ENCODE measurements around the gene MAX. TPM values are rescaled to one million over a fixed set of nuclear protein-coding genes. Genes with fewer than 3 reads are reported as not detected.

The MAX gene
- total and polyA plus RNA-seq, 8 donors: 21.4 to 64.9 (median 50.7) TPM

- Histone ChIP-seq H3K27me3 (no peaks in the 10 kb centered on the region), H3K9me3 (no peaks in the 10 kb centered on the region), H3K4me3 (no peak overlapping the region), H3K36me3 (no peaks in the 10 kb centered on the region), H3K27ac (no peak overlapping the region), H3K4me1 (peaks cover 0 to 6% (median 5%) of the 10 kb centered on the region in 4 donors)
- DNase-seq: no peak
- TF ChIP-seq POLR2A (IDR thresholded peaks at IDR 0.05) (no peak), EP300 (IDR thresholded peaks at IDR 0.05) (no peak), CTCF (IDR thresholded peaks at IDR 0.05) (no peak), POLR2AphosphoS5 (IDR thresholded peaks at IDR 0.05) (no peak)
- WGBS, 5 donors: 74 to 100% (median 87%) methylated on average over 1 of the region's 1 CpG
- intact Hi-C loops (cut with DNase I; ENCODE audit: low total_unique reads): no loop called here
Measured at GRCh38 chr14:65107200-65107599, 4.9 kb upstream of the MAX start.

- Histone ChIP-seq H3K36me3 (no peaks in the 10 kb centered on the region), H3K4me1 (peaks cover 0 to 6% (median 5%) of the 10 kb centered on the region in 4 donors), H3K27ac (no peak overlapping the region), H3K27me3 (no peaks in the 10 kb centered on the region), H3K9me3 (no peaks in the 10 kb centered on the region), H3K4me3 (no peak overlapping the region)
- no peak for TF ChIP-seq CTCF (IDR thresholded peaks at IDR 0.05)
- no peak for TF ChIP-seq POLR2AphosphoS5 (IDR thresholded peaks at IDR 0.05)
- TF ChIP-seq EP300 (IDR thresholded peaks at IDR 0.05): no peak
- TF ChIP-seq POLR2A (IDR thresholded peaks at IDR 0.05): no peak
- WGBS, 5 donors: 22 to 65% (median 55%) methylated on average over 1 of the region's 1 CpG
- no peak for DNase-seq
- intact Hi-C loops (cut with DNase I; ENCODE audit: low total_unique reads): no loop called here
Measured at GRCh38 chr14:65106736-65107135, 4.4 kb upstream of the MAX start.

- no peak overlapping the region for H3K27ac ChIP-seq
- no peak for TF ChIP-seq EP300 (IDR thresholded peaks at IDR 0.05)
- no peak for TF ChIP-seq CTCF (IDR thresholded peaks at IDR 0.05)
- no peak for TF ChIP-seq POLR2AphosphoS5 (IDR thresholded peaks at IDR 0.05)
- TF ChIP-seq POLR2A (IDR thresholded peaks at IDR 0.05): no peak
- intact Hi-C loops (cut with DNase I; ENCODE audit: low total_unique reads): no loop called here
- H3K4me3 ChIP-seq: no peak overlapping the region
- H3K9me3 ChIP-seq: no peaks in the 10 kb centered on the region
- H3K27me3 ChIP-seq: no peaks in the 10 kb centered on the region
- H3K36me3 ChIP-seq: no peaks in the 10 kb centered on the region
- 88 to 100% (median 91%) methylated on average over 4 of the region's 4 CpGs for WGBS, 5 donors
- no peak for DNase-seq
- peaks cover under 1 to 10% (median 7%) of the 10 kb centered on the region in 4 donors for H3K4me1 ChIP-seq
Measured at GRCh38 chr14:65106316-65106715, 4.0 kb upstream of the MAX start.

- TF ChIP-seq CTCF (IDR thresholded peaks at IDR 0.05) (no peak), POLR2A (IDR thresholded peaks at IDR 0.05) (no peak), POLR2AphosphoS5 (IDR thresholded peaks at IDR 0.05) (no peak), EP300 (IDR thresholded peaks at IDR 0.05) (no peak)
- Histone ChIP-seq H3K27me3 (no peaks in the 10 kb centered on the region), H3K4me1 (peaks cover 14 to 25% (median 22%) of the 10 kb centered on the region in 4 donors), H3K4me3 (no peak overlapping the region), H3K27ac (no peak overlapping the region), H3K9me3 (no peaks in the 10 kb centered on the region), H3K36me3 (peaks cover 0 to 7% (median 2%) of the 10 kb centered on the region in 4 donors)
- WGBS, 5 donors: 83 to 100% (median 90%) methylated on average over 3 of the region's 3 CpGs
- no peak for DNase-seq
- intact Hi-C loops (cut with DNase I; ENCODE audit: low total_unique reads): no loop called here
Measured at GRCh38 chr14:65104791-65105190, 2.5 kb upstream of the MAX start.

Measured in stomach (tissue), 9 donors.